Activated CD8-positive, alpha-beta memory T cell treated with anti-CD3 and anti-CD28 coated beads, Interleukin-2, amount 50 U/mL, for 24 hours (primary cell): Measurements from ENCODE around the gene CYTH2.

Experiments
- DNase-seq: peaks from one replicate; pipeline ENCODE4 v3.0.0-alpha.2; 2020; ENCODE audit errors: extremely low read depth

The CYTH2 gene

GRCh38 chr19:48452289-48453190, 16.6 kb upstream of the CYTH2 start:
- no peak for DNase-seq

GRCh38 chr19:48454150-48454730, 14.9 kb upstream of the CYTH2 start:
- DNase-seq = no peak

GRCh38 chr19:48455171-48455907, 13.8 kb upstream of the CYTH2 start, which contains the start of gene KCNJ14:
Gene KCNJ14 (plus strand): TSS chr19:48455574. CDS start chr19:48461725, 6,151 bp downstream.
- no peak for DNase-seq

GRCh38 chr19:48455908-48456562, 13.1 kb upstream of the CYTH2 start:
- DNase-seq = no peak

- no peak for DNase-seq
Measured at GRCh38 chr19:48456864-48457263, 12.3 kb upstream of the CYTH2 start.

- no peak for DNase-seq
Measured at GRCh38 chr19:48458016-48458415, 11.2 kb upstream of the CYTH2 start.

GRCh38 chr19:48461651-48461981, 7.6 kb upstream of the CYTH2 start:
- no peak for DNase-seq

- DNase-seq = no peak
Measured at GRCh38 chr19:48461982-48462655, 7.0 kb upstream of the CYTH2 start.

- no peak for DNase-seq
Measured at GRCh38 chr19:48465215-48465614, 4.0 kb upstream of the CYTH2 start.

GRCh38 chr19:48466561-48467325, 2.4 kb upstream of the CYTH2 start:
- DNase-seq = no peak

- DNase-seq = peak; percentile 99
Measured at GRCh38 chr19:48468772-48469288, 339 bp upstream of the CYTH2 start.

GRCh38 chr19:48469934-48470680, 938 bp downstream of the CYTH2 start:
- DNase-seq = no peak

- no peak for DNase-seq
Measured at GRCh38 chr19:48470856-48471255, 1.7 kb downstream of the CYTH2 start.

GRCh38 chr19:48471836-48472235, 2.7 kb downstream of the CYTH2 start:
- no peak for DNase-seq

- no peak for DNase-seq
Measured at GRCh38 chr19:48473161-48473966, 4.2 kb downstream of the CYTH2 start.

GRCh38 chr19:48474084-48474592, 5.0 kb downstream of the CYTH2 start:
- no peak for DNase-seq

GRCh38 chr19:48475369-48476068, 6.3 kb downstream of the CYTH2 start:
- DNase-seq = no peak

- DNase-seq = no peak
Measured at GRCh38 chr19:48476176-48476575, 7.0 kb downstream of the CYTH2 start.
